Retinal pigment epithelial cell (primary cell): Measurements from ENCODE around the gene RNF182.

ENCODE experiments used
- DNase-seq: peaks from one replicate; pipeline ENCODE4 v3.0.0-alpha.2; 2010; ENCODE audit warnings: low read depth
- H3K4me3 ChIP-seq: 2 replicates; pipeline ENCODE4 v1.5.1; 2011; ENCODE audit warnings: mild to moderate bottlenecking, low read length, control low read depth, moderate library complexity
- CTCF ChIP-seq: conservative IDR thresholded peaks from 2 replicates; pipeline ENCODE4 v1.5.1; 2011; ENCODE audit warnings: low read depth, low read length, control low read depth, inconsistent platforms

Gene RNF182

GRCh38 chr6:14000901-14001300 lies 76.1 kb downstream of the RNF182 start:
- DNase-seq, result no peak
- H3K4me3 ChIP-seq, result no peak overlapping the region

GRCh38 chr6:14001329-14002012 lies 76.7 kb downstream of the RNF182 start:
- no peak for TF ChIP-seq CTCF
- peak; percentile 50 for DNase-seq
- H3K4me3 ChIP-seq, result peak overlapping the region; percentile 19

More at GRCh38 chr6:14000901-14001300, 76.1 kb downstream of the RNF182 start:
- TF ChIP-seq CTCF, result no peak

- DNase-seq, result no peak
- no peak overlapping the region for H3K4me3 ChIP-seq
- no peak for TF ChIP-seq CTCF
These were observed 77.6 kb downstream of the RNF182 start for GRCh38 chr6:14002176-14002947.

- no peak overlapping the region for H3K4me3 ChIP-seq
- TF ChIP-seq CTCF, result no peak
- DNase-seq, result no peak
These were observed 79.5 kb downstream of the RNF182 start for GRCh38 chr6:14004258-14004657.

- TF ChIP-seq CTCF, result no peak
- H3K4me3 ChIP-seq, result no peak overlapping the region
- DNase-seq, result no peak
These were observed 84.1 kb downstream of the RNF182 start for GRCh38 chr6:14008809-14009208.

GRCh38 chr6:14009431-14009830 lies 84.7 kb downstream of the RNF182 start:
- no peak for TF ChIP-seq CTCF
- no peak overlapping the region for H3K4me3 ChIP-seq
- DNase-seq, result no peak

GRCh38 chr6:14010275-14010674 lies 85.5 kb downstream of the RNF182 start:
- H3K4me3 ChIP-seq, result no peak overlapping the region
- DNase-seq, result no peak
- no peak for TF ChIP-seq CTCF
